NK-92 treated with Interleukin-12 subunit alpha and Interleukin-12 subunit beta, amount 100 ng/mL, for 24 hours (cell line): ENCODE measurements around the gene DYTN.
"Not testable (repeated sequence)": the region's sequence is repeated elsewhere in the genome, so short reads cannot be mapped to it uniquely, and the experiment has no call there.

Experiments
- DNase-seq: peaks from one replicate; lab custom pipeline; 2025; lab: John Stamatoyannopoulos, UW

DYTN gene

DNA sequence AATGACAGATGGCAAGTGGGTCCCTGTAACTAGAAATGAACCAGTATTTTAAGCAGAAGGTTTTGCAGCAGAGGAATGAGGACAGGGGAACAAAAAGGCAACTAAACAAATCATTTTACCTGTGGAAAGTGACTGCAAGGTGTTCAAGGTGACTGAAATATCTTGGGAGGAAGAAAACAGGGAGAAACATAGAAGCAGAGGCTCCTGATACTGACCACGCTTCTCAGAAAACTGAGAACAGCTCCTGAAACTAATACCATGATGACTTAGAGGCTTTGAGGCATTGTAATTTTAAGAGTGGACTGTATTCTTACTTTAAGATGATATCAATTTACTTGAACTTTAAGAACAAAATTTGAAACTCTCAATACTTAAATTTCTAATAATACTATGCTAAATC, at the start of gene DYTN:
DYTN (minus strand) TSS at position 101 of the 400 bp plus-strand sequence. CDS start 117 bp downstream, outside the sequence.
- no peak for DNase-seq

GRCh38 chr2:206766057-206766930, 48.1 kb upstream of the DYTN start:
- no peak for DNase-seq

DNA sequence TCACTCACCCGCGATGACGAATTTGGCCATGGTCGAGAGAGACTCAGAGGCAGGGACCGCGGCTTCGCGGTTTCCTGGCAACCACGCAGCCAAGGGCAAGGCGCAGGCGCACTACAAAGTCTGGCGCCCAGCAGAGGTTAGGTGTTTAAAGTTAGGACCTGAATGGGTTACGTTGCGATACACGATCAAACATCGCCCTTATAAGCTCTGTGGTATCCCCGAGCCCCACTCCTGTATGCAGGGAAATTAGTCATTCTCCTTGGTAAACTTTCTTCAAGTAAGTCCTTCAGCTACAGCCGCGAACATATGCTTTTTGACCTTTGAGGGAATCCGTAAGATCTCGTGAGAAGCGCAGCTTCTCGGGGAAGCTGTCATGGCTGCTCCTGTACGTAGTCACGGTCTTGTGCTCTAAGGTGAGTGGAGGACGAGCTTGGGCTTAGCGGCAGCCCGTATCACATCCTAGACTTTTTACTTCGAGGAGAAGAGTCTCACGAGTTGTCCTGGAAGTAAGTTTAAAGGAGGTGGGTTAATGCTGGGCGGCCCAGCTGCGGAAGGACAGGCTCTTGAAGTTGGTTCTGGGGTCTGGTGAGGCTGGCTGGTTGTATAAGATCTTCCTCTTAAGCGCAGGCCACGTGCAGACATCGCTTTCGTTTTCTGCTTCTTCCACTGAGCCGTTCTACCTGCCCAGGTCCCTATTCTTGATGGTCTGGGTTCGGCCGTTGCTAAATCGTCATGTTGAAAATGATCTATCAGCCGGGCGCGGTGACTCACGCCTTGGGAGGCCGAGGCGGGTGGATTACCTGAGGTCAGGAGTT, 47.3 kb upstream of the DYTN start, which contains the start of the genes FASTKD2 and MDH1B:
FASTKD2 (plus strand) TSS at position 365 of the 815 bp plus-strand sequence. CDS start 1,088 bp downstream, outside the sequence.
MDH1B (minus strand) TSS at position 87 of the 815 bp plus-strand sequence; CDS start at position 30, 57 bp downstream.
- DNase-seq = peak; percentile 76

DNA sequence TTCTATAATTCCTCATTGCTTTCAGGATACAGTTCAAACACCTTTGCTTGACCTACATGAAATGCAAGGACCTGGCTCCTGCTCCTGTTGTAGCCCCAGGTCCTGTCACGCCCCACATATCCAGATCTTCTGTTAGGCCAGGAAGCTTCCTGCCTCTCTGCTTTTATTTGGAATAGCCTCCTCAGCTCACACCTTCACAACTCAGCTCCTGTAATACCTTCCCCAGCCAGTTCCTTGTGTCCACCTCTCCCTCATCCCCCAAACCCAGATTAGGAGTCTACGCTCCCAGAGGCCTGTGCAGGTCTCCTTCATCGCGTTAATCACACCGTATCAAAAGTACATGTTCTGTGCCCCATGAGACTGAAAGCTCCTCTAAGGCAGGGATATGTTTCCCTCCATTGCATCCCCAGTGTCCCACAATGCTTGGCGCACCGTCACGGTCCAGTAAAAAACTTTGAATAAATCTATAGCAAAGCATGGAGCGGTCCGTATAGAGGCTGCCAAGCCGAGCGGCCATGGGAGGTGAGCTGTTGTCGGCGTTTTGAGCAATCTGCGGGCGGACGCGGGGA, 46.6 kb upstream of the DYTN start:
- DNase-seq = no peak

GRCh38 chr2:206756816-206757215, 38.6 kb upstream of the DYTN start:
- DNase-seq = no peak

- DNase-seq = no peak
Observed at GRCh38 chr2:206740800-206741199, 22.6 kb upstream of the DYTN start.

DNA sequence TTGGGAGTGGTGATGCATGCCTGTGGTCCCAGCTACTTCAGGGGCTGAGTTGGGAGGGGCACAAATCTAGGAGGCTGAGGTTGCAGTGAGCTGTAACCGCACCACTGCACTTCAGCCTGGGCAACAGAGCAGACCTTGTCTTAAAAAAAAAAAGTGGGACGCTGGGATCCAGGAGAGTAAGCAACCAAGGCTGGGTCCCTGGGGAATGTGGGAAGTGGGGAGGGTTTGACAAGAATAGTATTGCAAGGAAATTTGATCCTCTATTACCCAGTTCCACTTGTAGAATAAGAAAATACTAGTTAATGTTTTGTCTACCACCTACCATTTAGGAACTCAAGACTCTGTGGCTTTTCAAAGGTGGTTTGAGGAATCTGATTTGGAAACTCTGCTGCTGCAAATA, 21.1 kb upstream of the DYTN start:
- no peak for DNase-seq

- DNase-seq = no peak
Observed at GRCh38 chr2:206736935-206737334, 18.7 kb upstream of the DYTN start.

DNA sequence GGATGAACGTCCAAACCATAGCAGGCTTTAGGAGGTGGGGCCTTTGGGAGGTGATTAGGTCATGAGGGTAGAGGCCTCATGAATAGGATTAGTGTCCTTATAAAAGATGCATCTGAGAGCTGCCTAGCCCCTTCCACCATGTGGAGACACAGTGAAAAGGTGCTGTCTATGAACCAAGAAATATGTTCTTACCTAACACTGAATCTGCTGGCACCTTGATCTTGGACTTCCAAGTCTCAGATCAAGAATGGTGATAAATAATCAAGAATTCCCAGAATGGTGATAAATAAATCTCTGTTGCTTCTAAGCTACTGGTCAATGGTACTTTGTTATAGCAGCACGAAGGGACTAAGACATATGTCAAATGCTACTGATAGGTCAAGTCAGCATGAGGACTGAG, 15.1 kb upstream of the DYTN start:
- DNase-seq = no peak

GRCh38 chr2:206728277-206729199, 10.3 kb upstream of the DYTN start:
- DNase-seq = no peak

DNA sequence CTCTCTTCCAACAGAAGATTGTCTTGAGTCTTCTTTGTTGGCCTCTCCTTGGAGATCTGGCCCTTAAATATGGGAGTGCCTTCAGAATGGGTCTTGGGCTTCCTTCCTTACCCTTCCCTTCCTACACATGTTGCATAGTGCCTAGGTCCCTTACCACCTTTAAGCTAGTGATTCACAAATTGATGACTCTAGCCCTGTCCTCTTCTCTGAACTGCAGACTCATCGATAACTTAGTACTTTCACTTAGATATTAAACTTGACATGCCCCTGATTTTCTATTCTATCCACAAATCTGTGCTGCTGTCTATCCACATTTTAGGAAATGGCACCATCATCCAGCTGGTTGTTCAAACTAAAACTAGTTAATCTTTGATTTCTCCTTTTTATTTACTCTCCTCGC, 9.1 kb upstream of the DYTN start:
- DNase-seq = no peak

GRCh38 chr2:206723288-206723687, 5.1 kb upstream of the DYTN start:
- no peak for DNase-seq

DNA sequence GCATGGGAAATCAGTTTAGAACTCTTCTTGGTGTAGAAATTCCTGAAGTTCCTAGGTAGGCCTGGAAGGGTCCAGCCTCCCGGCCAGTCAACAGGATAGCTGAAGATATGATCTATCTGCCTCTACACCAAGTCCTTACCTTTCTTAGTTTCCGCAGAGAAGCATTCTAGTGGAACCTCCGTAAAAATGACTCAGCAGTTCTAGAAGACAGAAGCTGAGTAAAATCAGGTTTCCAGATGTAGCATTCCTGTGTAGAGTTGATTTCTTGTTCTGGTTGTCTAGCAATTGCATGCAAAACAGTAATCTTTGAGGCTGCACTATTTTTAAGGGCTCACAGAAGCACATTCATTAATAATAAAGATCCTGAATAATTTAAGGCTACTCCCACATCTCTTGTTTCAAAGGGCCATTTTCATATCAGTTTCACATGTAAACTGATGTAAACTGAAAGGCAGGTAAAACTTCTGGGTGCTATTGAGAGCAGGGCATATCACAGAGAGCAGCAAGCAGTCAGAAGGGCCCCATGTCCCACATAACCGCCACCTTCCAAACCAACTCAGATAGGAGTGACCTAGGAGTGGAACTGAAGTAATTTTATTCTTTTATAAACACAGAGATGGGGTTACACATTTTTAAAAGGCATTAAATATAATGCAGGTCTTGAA, 3.2 kb upstream of the DYTN start:
- DNase-seq = no peak

DNA sequence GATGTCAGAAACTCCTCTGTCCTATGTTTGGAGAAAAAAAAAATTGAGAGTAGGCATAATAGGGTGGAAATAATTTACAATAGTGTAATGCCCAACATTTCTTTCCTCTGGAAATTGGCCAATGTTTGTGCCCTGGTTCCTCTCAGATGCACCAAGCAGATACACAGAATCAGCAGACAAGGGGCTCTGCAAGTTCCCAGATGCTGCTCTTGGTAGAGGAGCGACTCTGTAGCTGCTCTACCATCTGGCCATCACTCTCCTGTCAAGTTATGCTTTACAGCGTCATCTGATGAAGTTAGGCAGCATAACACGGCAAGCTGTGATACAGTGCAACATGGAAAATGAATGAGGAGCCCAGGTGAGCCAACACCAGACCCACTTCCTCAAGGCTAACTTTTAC, 1.6 kb downstream of the DYTN start:
- DNase-seq = no peak

GRCh38 chr2:206715183-206715582, 3.0 kb downstream of the DYTN start:
- DNase-seq = not testable (repeated sequence)

- DNase-seq = no peak
Observed at GRCh38 chr2:206713746-206714145, 4.5 kb downstream of the DYTN start.

GRCh38 chr2:206708286-206708685, 9.9 kb downstream of the DYTN start:
- no peak for DNase-seq

GRCh38 chr2:206707164-206707701, 11.0 kb downstream of the DYTN start:
- no peak for DNase-seq

DNA sequence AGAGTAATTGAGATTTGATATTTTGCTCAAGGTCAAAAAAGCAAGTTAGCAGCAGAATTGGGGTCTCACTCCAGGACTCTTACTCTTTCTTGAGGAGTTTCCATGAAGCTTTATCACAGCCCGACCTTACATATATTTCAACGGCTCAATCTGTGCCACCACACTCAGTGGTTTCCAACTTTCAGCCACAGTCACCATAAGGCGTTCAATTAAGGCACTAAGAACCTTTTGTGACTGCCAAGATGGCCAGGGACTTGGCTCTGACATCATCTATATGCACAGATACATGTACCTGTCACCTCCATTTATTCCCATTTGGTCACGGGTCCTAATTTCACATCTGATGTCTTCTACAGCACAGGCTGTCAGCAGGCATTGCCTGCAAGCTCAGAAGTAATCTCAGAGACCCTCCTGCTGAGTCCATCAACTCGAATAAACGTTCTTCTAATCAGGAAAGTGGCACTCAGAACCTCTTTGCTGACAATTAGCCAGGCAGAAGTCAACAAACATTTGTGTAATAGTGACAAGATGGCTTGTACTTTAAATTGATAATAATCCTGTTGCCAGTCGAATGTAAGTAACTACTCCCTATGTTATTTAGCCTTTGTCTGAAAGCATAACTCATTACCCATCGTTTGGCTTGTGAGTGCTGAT, 16.1 kb downstream of the DYTN start:
- DNase-seq = no peak

DNA sequence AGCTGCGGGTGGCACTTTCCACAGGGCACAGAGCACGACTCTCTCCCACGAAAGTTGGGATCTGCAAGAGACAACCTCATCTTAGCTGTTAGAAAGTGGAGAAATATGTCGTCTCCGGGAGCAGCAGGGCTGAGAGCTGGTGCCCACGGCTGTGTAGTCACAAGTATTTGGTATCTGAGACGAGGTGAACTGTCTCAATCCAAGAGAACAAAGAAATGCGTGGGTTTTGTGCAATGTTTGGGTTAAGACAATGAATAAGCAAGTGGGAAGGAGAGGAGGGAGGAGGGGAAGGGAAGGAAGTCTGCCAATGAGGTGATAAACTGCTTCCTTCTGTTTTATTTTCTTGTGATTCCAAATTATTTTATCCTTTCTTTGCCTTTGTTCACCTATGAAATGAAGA, 18.0 kb downstream of the DYTN start:
- DNase-seq = no peak
